RPMI7951 (cell line): ENCODE data around the gene CHAT. TPM values are rescaled to one million over a fixed set of nuclear protein-coding genes. Genes with fewer than 3 reads are reported as not detected.
"Not testable (repeated sequence)": the region's sequence is repeated elsewhere in the genome, so short reads cannot be mapped to it uniquely, and the experiment has no call there.

Experiments
- DNase-seq: peaks from one replicate; pipeline ENCODE4 v3.0.0-alpha.2; 2012; ENCODE audit warnings: low read depth
- total RNA-seq: library from RNA; depleted of rRNA; stranded (reverse); fragments of >200 nt; shearing (Covaris generic); gene quantifications from 2 replicates; pipeline ENCODE4 v1.2.3, GENCODE V29; 2014

The CHAT gene
- total RNA-seq, 1 experiment from 2014 or later, result not detected

DNA sequence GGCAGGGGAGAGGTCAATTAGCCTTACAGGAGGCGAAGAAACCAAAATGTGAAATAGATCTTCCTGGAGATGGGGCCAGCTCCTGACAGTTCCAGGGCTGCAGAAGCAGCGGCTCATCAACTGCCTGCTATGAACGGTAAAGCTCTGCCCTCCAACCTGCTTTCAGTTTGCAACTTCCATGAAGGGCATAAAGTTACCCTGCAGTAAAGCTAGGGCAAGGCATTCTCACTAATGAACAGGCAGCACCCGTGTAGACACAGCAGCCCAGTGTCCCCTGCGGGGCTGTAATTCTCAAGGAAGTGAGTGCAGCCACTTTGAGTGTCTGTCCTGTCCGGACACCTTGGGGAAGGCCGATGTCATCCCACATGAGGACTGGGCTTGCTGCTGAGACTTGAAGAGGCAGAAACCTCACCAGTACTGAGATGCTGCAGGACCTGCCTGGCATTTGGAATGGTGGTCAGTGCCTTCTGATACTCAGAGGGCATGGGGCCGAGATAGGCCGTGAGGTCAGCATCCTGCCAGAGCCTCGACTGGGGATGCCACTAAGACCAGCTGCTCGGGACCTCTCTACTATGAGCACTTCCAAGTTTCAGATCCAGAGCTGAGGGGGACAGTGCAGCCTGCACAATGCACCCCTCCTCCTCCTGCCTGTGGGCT lies 39.6 kb downstream of the CHAT start:
- no peak for DNase-seq

DNA sequence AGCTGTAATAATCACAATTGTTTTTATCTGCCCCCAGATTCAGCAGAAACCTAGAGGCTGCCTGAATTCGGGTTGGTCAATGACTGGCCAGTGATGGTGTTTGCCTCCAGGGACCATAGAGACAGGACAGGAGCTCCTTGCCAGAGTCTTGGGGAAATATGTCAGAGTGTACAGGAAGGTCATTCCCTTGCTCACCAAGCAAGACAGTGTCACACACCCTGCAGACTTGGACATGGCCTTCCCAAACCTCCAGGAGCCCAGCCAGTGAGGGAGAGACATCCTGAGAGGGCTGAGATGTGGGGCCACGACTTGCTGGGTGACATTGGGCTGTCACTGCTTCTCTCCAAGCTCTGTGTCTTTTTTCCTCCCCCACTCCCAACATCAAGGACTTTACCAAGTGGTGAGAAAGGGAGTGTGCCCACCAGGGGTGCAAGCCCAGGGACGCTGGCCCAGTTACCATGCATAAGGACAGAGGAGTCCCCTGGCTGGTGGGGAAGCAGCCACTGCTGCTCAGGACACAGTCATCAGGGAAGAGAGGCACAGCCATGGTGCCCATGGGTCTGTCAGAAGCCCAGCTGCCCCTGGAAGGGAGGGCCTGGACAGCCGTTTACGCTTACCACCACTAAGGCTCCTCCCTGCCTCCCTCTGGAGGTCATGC lies 40.3 kb downstream of the CHAT start:
- no peak for DNase-seq

DNA sequence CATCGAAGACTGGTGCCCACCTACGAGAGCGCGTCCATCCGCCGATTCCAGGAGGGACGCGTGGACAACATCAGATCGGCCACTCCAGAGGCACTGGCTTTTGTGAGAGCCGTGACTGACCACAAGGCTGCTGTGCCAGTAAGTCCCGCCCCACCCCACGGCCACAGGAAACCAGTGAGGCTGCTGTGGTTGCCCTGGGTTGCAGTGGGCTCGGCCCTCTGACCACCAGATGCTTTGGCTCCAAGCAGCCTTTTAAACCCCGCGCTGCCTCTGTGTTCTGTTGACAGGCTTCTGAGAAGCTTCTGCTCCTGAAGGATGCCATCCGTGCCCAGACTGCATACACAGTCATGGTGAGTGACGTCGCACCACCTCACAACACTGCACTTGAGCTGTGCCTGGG lies 41.3 kb downstream of the CHAT start:
- peak; percentile 5 for DNase-seq

DNA sequence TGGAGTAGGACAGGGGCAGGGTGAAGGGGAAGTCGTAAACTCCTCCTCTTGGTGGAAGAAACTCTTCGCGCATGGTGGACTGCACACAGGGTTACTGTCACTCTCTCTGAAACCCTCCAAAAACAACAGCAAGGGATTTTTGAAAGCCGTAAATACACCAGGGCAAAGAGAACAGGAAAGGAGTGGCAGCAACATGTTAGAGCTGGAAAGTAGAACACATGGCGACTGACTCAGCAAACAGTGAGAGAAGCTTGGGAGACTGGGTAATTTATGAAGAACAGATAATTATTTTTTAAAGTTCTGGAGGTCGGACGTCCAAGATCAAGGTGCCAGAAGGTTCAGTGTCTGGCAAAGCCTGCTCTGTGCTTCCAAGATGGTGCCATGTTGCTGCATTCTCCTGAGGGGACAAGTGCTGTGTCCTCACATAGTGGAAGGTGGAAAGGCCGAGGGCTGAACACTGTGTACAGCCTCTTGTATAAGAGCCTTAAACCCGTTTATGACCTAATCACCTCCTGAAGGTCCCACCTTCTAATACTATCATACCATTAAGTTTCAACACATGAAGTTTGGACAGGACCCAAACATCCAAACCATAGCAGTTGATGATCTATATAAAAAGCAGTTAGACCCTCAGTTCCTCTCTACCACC lies 43.1 kb downstream of the CHAT start:
- DNase-seq, result no peak

DNA sequence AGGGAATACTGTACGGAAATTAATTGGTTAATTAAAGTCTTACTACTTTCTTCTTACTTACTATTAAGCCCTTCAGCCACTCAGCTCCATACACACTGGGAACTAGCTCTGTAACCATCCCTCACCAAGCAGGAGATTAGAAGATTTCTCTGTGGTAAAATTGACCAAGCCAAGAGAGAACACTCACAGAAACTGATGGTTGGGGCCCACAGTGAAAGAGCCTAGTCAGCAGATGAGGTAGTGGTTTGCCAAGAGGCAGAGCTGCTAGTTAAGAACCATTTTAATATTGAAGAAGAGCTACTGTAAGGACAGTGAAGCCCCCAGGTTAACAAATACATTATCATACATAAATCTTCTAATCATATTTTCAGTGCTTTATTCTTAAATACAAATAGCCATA lies 43.8 kb downstream of the CHAT start:
- DNase-seq, result no peak

DNA sequence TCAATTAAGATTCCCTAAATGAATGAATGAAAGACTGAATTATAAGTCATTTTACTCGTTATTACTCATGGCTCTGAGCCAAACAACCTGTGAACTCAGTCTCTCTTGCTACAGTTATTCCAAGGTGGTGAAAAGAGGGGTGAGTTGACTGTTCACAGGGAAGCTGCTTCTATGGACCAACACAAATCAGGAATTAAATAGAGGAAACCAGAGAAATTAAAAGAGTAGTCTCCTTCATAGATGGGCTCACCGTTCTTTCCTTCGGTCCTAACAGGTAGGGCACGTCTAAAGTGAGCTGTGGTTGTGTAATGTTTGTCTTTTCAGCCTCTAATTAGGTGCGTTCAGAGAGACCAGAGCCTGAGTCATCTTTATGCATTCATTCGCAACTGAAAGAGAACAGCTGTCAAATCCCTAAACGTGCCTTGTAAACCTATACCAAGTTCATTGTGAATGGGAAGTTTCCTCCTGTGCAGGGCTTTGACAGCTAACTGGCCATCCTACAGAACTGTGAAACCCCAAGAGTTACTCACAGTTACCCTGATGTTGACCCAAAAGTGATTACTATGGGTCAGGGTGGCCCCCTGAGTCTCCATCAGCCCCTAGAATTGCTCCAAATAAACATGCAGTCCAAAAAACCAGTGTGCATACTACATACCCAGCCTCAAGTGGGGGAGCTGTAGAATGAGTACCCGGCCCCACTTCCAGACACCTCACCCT lies 47.5 kb downstream of the CHAT start:
- DNase-seq, result no peak

DNA sequence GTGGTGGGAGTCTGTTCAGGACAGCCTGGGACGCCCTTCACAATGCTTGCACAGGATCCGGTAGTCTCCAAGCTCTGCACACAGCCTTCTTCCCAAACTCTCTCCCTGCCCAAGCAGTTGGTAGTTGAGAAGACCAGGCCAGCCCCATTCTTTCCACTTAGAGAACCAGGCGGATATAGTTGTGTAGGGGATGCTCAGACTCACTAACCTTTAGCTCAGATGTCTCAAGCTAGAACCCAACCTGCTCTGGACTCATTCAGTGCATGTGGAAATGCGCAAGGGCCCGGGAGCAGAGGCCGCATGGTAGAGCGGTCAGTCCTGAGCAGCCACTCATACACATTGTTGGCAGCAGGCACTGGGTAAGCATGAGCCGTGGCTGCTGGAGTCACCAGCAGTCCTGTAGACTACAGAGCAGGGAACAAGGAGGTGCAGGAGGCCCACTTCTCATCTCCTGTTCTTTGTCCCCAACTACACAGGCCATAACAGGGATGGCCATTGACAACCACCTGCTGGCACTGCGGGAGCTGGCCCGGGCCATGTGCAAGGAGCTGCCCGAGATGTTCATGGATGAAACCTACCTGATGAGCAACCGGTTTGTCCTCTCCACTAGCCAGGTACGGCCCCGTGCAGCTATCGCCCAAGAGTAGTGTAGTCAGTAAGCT lies 48.5 kb downstream of the CHAT start:
- no peak for DNase-seq

DNA sequence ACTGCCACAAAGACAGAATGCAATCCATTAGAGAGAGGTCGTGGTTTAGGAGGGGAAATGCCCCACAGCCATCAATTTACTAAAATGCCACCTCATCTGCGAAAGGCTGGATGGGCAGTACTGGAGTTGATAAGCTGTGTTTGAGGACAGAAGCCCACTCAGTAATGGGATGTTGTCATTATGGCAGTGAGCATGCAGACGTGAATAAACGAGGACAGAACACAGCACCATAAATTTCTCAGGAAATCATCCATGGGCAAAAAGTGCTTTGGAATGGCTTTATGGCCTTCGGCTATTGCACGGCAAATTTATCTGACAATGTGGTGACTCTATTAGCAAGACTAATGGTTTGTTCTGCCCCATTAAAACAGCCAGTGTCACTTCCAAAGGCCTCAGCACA lies 49.8 kb downstream of the CHAT start:
- DNase-seq, result no peak

DNA sequence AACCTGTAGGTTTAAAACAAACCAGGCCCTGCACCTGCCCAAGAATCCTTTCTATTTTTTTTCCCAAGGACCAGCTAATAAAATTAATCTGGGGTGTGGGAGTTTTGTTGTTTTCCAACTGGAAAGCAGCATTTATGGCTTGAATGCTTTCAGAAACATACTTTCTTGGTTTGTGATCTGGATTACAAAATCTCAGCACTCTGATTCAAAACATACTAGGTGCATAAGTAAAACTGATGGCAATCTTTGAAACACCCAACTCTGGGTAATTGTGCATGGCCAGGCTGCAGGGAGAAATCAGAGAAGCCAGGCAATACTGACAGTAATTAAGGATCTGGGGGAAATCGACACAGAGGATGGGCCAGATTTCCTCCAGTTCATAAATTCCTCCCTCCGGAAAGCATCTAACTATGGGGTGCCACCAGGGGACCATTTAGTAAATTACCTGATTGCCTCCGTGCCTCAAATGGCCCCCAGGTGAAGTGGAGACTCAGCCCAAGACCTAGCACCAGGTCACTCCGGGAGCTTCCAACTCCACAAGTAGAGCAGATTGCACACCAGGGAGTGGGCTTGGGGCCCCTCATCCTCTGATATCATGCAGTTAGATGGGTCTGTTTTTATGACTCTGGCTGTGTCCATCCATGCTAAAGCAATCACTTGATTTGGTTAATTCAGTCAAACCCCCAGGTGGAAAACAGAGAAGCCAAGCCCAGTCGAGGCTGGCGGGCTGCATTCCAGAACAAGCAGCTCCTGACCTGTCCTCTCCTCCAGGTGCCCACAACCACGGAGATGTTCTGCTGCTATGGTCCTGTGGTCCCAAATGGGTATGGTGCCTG lies 50.4 kb downstream of the CHAT start:
- no peak for DNase-seq

DNA sequence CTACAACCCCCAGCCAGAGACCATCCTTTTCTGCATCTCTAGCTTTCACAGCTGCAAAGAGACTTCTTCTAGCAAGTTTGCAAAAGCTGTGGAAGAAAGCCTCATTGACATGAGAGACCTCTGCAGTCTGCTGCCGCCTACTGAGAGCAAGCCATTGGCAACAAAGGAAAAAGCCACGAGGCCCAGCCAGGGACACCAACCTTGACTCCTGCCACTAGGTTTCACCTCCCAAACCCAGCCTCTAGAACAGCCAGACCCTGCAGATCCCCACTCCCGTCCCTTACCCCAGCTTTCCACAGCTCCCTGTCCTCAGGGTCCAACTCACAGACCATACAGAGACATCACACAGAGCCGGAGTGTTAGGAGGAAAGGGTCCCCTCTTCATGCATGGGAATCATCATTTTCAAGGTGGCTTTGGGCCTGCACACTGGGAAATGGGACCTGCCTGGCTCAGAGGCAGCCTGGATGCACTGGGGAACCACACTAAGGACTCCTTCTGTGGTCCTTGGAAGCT lies 51.1 kb downstream of the CHAT start:
- no peak for DNase-seq

DNA sequence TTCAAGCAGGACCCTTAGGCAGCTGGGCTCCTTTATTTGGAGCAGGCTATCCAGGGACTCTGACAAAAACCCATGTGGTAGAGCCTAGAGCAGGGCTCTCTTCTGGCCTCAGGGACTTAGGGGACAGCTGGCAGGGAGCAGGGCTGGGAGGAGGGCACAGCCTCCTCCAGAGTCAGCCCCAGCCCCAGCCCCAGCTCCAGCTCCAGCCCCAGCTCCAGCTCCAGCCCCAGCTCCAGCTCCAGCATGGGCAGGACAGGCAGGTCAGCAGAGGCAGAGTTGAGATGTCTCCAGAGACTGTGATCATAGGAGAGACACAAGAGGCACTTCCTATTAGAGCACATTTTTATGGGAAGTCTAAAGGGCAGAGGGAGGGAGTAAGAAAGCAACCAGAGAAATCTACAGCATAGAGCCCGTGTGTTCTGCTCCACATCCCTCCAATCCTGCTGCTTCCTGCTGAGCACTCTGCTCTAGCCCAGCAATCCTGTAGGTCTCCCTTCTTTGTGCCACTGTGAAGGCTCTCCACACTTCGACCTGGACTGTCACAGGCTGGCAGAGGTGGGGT lies 52.3 kb downstream of the CHAT start:
- DNase-seq, result no peak

DNA sequence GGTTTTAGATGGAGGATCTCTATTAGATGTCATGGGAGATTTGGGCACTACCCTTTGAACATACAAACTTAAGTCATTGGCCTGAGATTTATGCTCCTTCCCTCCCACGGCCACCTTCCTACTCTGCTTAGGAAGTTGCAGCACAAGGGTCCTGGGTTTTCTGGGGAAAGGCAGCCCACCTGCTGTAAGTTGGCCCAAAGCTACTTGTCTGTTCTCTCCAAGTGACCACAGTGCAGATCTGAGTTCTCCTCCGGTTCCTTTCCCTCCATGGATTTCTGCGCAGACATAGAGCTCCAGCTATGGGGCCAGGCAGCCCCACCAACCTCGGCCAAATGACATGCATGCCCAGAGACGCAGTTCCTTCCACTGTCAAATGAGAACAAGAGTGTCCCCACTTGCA lies 52.8 kb downstream of the CHAT start:
- DNase-seq, result no peak

DNA sequence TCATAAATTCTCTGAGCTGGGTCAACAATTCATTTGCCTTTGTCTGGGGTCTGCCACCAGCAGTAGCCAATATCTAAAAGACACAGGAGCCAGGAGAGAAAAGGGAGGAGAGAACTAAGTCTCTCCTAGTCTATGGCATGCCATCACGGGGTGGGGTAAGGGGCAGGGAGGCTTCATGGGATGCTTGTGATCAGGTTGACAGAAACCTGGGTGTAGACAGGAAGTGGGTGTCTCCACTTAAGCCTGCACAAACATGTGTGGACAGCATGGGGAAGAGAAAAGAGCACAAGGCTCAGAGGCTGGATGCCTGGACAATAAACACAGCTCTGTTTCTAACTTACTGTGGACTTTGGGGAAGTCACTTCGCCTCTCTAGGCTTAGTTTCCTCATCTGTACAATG lies 54.2 kb downstream of the CHAT start:
- no peak for DNase-seq

DNA sequence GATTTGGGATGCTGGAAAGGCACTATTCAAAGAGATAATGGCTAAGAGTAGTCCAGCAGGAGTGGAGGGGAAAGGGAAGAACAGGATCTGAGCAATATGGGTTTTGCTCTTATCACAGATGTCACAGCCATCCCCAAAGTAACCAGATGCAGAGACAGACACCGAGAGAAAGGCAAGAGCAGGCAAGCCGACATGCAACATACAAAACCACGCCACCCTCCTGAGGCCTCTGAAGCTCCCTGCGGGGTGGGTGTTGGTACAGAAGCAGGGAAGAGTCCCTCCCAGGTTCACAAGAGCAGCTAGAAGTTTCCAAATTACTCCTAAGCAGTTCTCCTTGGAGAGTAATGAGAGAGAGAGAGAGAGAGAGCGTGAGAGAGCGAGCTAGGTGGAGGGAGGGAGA lies 54.8 kb downstream of the CHAT start:
- DNase-seq, result no peak

DNA sequence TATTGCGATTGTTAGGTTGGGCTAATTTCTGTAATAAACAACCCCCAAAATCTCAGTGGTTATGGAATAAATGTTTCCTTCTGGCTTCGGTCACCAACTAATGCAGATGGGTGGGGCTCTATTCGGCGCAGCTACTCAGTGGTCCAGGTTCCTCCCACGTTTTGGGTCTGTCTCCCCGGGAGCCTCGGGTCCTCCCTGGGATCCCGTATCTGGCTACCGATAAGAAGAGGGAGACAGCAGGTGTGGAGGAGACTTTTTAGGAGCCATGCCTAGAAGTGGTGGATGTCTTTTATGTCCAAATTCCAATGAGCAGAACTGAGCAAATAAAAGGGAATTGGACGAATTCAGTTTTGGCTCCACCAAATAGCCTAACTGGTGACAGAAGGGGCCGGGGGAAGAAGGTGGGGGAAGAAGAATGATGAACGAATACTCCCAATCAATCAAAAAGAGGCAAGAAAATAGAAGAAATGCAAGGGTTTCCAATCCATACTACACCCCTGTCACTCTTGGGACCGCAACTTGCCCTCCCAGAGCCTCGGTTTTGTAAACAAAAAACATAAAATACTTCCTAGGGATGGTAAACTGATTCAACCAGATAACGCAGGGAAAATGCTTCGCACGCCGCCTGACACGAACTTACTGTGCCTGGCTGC lies 65.1 kb downstream of the CHAT start:
- no peak for DNase-seq

DNA sequence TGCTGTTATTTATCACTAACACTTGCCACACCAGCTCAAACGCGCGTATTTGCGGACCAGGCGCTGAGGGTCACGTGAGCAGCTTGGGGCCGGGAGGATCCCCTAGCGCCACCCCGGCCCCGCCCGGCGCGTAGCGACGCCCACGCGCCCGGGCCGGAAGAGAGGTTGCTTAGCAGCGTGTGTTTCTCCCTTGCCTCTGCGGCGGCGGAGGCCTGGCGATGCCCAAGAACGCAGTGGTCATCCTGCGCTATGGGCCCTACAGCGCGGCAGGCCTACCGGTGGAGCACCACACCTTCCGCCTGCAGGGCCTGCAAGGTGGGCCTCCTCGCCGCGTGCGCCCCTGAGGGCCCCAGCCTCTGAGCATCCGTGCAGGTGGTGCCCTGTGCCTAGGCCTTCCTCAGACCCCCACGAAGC lies 65.7 kb downstream of the CHAT start, which contains the start of gene C10orf53:
Gene C10orf53, plus strand, starts transcription at position 172 of the 414 bp plus-strand sequence. Its CDS starts 47 bp downstream, at position 219.
- peak; percentile 63 for DNase-seq

DNA sequence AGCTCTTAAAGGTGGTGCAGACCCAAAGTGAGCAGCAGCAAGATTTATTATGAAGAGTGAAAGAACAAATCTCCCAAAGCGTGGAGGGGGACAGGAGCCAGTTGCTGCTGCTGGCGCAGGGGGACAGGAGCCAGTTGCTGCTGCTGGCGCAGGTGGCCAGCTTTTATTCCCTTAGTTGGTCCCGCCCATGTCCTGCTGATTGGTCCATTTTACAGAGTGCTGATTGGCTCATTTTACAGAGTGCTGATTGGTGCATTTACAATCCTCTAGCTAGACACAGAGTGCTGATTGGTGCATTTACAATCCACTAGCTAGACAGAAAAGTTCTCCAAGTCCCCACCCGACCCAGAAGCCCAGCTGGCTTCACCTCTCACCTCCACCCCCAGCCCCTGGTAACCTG lies 68.6 kb downstream of the CHAT start:
- not testable (repeated sequence) for DNase-seq

DNA sequence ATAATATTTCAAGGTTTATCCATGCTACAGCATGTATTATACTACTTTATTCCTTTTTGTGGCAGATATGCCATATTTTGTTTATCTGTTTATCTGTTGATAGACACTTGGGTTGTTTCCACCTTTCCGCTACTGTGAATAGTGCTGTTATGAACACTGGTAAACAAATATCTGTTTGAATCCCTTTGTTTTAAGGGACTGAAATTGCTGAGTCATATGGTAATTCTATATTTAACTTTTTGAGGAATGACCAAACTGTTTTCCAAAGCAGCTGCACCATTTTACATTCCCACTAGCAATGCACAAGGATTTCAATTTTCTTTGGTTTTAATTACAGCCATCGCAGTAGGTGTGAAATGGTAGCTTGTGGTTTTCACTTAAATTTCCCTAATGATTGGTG lies 69.0 kb downstream of the CHAT start:
- no peak for DNase-seq

DNA sequence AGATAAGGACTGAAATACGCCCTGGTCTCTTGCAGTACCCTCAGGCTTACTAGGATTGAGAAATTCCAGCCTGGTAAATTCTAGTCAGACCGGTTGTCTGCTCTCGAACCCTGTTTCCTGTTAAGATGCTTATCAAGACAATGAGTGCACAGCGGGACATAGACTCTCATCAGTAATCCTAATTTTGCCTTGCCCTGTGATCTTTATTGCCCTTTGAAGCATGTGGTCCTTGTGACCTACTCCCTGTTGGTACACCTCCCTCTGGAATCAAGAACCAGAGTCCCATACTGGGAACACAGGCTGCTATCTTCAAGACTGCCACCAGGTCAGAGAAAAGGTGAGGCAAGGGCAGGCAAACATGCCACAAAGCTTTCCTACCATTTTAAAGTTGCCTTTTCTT lies 72.8 kb downstream of the CHAT start:
- no peak for DNase-seq

DNA sequence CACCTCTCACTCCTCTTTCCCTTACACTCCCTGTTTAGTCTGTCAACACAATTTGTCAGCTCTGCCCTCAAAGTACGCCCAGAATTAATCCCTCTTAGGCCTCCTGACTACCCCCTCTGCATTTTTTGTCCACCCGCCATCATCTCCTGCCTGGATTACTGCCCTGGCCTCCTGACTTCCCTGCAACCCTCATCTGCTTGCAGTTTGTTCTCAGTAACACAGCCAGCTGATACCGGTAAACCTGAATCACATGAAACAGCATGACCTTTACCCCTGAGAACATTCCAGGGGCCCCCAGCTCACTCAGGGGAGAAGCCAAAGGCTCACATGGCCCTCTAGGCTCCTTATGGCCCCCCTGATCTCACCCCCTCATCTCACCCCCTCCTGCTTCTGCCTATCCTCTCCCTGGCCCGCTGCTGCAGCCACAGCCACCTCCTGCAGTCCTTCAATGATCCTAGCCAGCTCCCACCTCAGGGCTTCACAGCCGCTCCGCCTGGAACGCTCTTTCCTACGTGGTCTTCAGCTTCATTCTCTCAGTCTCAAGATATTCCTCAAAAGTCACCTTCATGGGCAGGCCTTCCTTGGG lies 74.5 kb downstream of the CHAT start:
- no peak for DNase-seq
